Neural progenitor cell (in vitro differentiated cells): ENCODE data around the gene HOXC10. TPM values are rescaled to one million over a fixed set of nuclear protein-coding genes. Genes with fewer than 3 reads are reported as not detected.

Experiments used
- DNase-seq: peaks from one replicate; pipeline ENCODE4 v3.0.0-alpha.2; 2016; ENCODE audit warnings: low spot score
- H2AFZ ChIP-seq: fragments of 200-600 bp; sonication (generic); replicated peaks from 2 replicates; pipeline ENCODE4 v1.6.1; 2016; ENCODE audit warnings: antibody characterized with exemption
- H3F3A ChIP-seq: fragments of 200-600 bp; sonication (generic); 2 replicates; pipeline ENCODE4 v1.6.1; 2016; ENCODE audit warnings: antibody characterized with exemption, low read depth
- H3K27ac ChIP-seq: fragments of 200-600 bp; sonication (generic); 2 replicates; pipeline ENCODE4 v1.5.1; 2016; ENCODE audit warnings: mild to moderate bottlenecking
- H3K27me3 ChIP-seq: fragments of 200-600 bp; sonication (generic); 2 replicates; pipeline ENCODE4 v1.6.1; 2016; ENCODE audit warnings: mild to moderate bottlenecking, moderate library complexity
- H3K36me3 ChIP-seq: fragments of 200-600 bp; sonication (generic); 2 replicates; pipeline ENCODE4 v1.5.1; 2016
- H3K4me1 ChIP-seq: fragments of 200-600 bp; sonication (generic); 2 replicates; pipeline ENCODE4 v1.6.1; 2016; ENCODE audit warnings: mixed run types
- H3K4me2 ChIP-seq: fragments of 200-600 bp; sonication (generic); 2 replicates; pipeline ENCODE4 v1.6.1; 2016
- H3K4me3 ChIP-seq: fragments of 200-600 bp; sonication (generic); 2 replicates; pipeline ENCODE4 v1.5.1; 2016
- H3K79me2 ChIP-seq: fragments of 200-600 bp; sonication (generic); 2 replicates; pipeline ENCODE4 v1.6.1; 2016; ENCODE audit warnings: low read depth
- H3K9ac ChIP-seq: fragments of 200-600 bp; sonication (generic); 2 replicates; pipeline ENCODE4 v1.6.1; 2016
- H3K9me3 ChIP-seq: fragments of 200-600 bp; sonication (generic); 2 replicates; pipeline ENCODE4 v1.5.1; 2016; ENCODE audit warnings: low read depth
- H4K20me1 ChIP-seq: fragments of 200-600 bp; sonication (generic); 2 replicates; pipeline ENCODE4 v1.6.1; 2016; ENCODE audit warnings: low read depth
- H3K27ac Mint-ChIP-seq: 3 replicates; pipeline ENCODE4 v1.8.0; 2021; ENCODE audit warnings: mixed read lengths
- H3K27me3 Mint-ChIP-seq: 2 replicates; pipeline ENCODE4 v1.8.0; 2022; ENCODE audit warnings: low read depth, mild to moderate bottlenecking, inconsistent platforms, moderate library complexity, mixed read lengths; ENCODE audit not compliant: insufficient read depth
- H3K36me3 Mint-ChIP-seq: 3 replicates; pipeline ENCODE4 v1.8.0; 2021; ENCODE audit warnings: mixed read lengths
- H3K4me1 Mint-ChIP-seq: 3 replicates; pipeline ENCODE4 v1.8.0; 2021; ENCODE audit warnings: mixed read lengths
- H3K4me3 Mint-ChIP-seq: 3 replicates; pipeline ENCODE4 v1.8.0; 2021; ENCODE audit warnings: mild to moderate bottlenecking, moderate library complexity, mixed read lengths
- H3K9me3 Mint-ChIP-seq: 3 replicates; pipeline ENCODE4 v1.8.0; 2020; ENCODE audit warnings: mixed read lengths
- CTCF ChIP-seq: fragments of 200-600 bp; sonication (generic); IDR thresholded peaks from 2 replicates; pipeline ENCODE4 v1.5.1; 2017; ENCODE audit warnings: antibody characterized with exemption, mild to moderate bottlenecking
- EZH2 ChIP-seq: fragments of 200-600 bp; sonication (generic); IDR thresholded peaks from 2 replicates; pipeline ENCODE4 v1.6.1; 2017; ENCODE audit warnings: antibody characterized with exemption, mild to moderate bottlenecking, moderate library complexity
- EZH2phosphoT487 ChIP-seq: fragments of 200-600 bp; sonication (generic); IDR thresholded peaks from 2 replicates; pipeline ENCODE4 v1.6.1; 2017; ENCODE audit warnings: antibody characterized with exemption
- total RNA-seq: library from RNA; depleted of rRNA; stranded (reverse); fragments of >200 nt; gene quantifications from 2 replicates; pipeline ENCODE4 v1.2.3, GENCODE V29; 2015; ENCODE audit warnings: low replicate concordance

HOXC10 gene
- total RNA-seq, 1 donor from 2014 or later, result not detected

- no peaks in the 10 kb centered on the region for H3F3A ChIP-seq
- H3K27ac ChIP-seq, result no peak overlapping the region
- Mint-ChIP-seq H3K4me3 (no peak overlapping the region), H3K9me3 (peaks cover 5% of the 10 kb centered on the region), H3K36me3 (no peaks in the 10 kb centered on the region), H3K4me1 (peaks cover 2% of the 10 kb centered on the region), H3K27ac (no peak overlapping the region), H3K27me3 (peaks cover 98% of the 10 kb centered on the region)
- H3K79me2 ChIP-seq, result no peaks in the 10 kb centered on the region
- no peak overlapping the region for H2AFZ ChIP-seq
- H3K4me3 ChIP-seq, result no peak overlapping the region
- TF ChIP-seq EZH2phosphoT487, result no peak
- no peak for TF ChIP-seq EZH2
- no peak for TF ChIP-seq CTCF
- DNase-seq, result no peak
- no peaks in the 10 kb centered on the region for H3K9me3 ChIP-seq
- no peak overlapping the region for H3K4me2 ChIP-seq
- H3K36me3 ChIP-seq, result no peaks in the 10 kb centered on the region
- no peaks in the 10 kb centered on the region for H3K4me1 ChIP-seq
- no peak overlapping the region for H3K9ac ChIP-seq
- H4K20me1 ChIP-seq, result peaks cover 92% of the 10 kb centered on the region
- H3K27me3 ChIP-seq, result peaks cover 100% of the 10 kb centered on the region
Measured at GRCh38 chr12:53996240-53997203, 11.6 kb downstream of the HOXC10 start.

- Histone ChIP-seq H3K27ac (no peak overlapping the region), H3K9me3 (no peaks in the 10 kb centered on the region), H4K20me1 (peaks cover 95% of the 10 kb centered on the region), H3K27me3 (peaks cover 100% of the 10 kb centered on the region), H3K36me3 (no peaks in the 10 kb centered on the region), H3K9ac (no peak overlapping the region), H2AFZ (no peak overlapping the region), H3K4me3 (no peak overlapping the region), H3K79me2 (no peaks in the 10 kb centered on the region), H3F3A (no peaks in the 10 kb centered on the region), H3K4me1 (no peaks in the 10 kb centered on the region), H3K4me2 (no peak overlapping the region)
- Mint-ChIP-seq H3K27me3 (peaks cover 98% of the 10 kb centered on the region), H3K4me1 (peaks cover 2% of the 10 kb centered on the region), H3K9me3 (peaks cover 5% of the 10 kb centered on the region), H3K36me3 (no peaks in the 10 kb centered on the region), H3K27ac (no peak overlapping the region), H3K4me3 (no peak overlapping the region)
- TF ChIP-seq EZH2 (peak; percentile 90), EZH2phosphoT487 (peak; percentile 95), CTCF (no peak)
- no peak for DNase-seq
Measured at GRCh38 chr12:53997204-53998109, 12.5 kb downstream of the HOXC10 start.

GRCh38 chr12:53998110-53998899, 13.4 kb downstream of the HOXC10 start:
- H3K27me3 Mint-ChIP-seq, result peaks cover 98% of the 10 kb centered on the region
- no peak overlapping the region for H2AFZ ChIP-seq
- peaks cover 5% of the 10 kb centered on the region for H3K9me3 Mint-ChIP-seq
- H3K36me3 ChIP-seq, result no peaks in the 10 kb centered on the region
- peaks cover 100% of the 10 kb centered on the region for H3K27me3 ChIP-seq
- H3K4me3 Mint-ChIP-seq, result no peak overlapping the region
- no peak overlapping the region for H3K9ac ChIP-seq
- no peak overlapping the region for H3K27ac ChIP-seq
- no peaks in the 10 kb centered on the region for H3K9me3 ChIP-seq
- no peaks in the 10 kb centered on the region for H3K4me1 ChIP-seq
- TF ChIP-seq EZH2phosphoT487, result no peak
- no peak for TF ChIP-seq EZH2
- no peak for TF ChIP-seq CTCF
- peaks cover 2% of the 10 kb centered on the region for H3K4me1 Mint-ChIP-seq
- H4K20me1 ChIP-seq, result peaks cover 95% of the 10 kb centered on the region
- no peak overlapping the region for H3K4me2 ChIP-seq
- H3K27ac Mint-ChIP-seq, result no peak overlapping the region
- no peaks in the 10 kb centered on the region for H3F3A ChIP-seq
- no peaks in the 10 kb centered on the region for H3K36me3 Mint-ChIP-seq
- H3K79me2 ChIP-seq, result no peaks in the 10 kb centered on the region
- H3K4me3 ChIP-seq, result no peak overlapping the region
- DNase-seq, result no peak
